Astrocyte (in vitro differentiated cells and primary cell): ENCODE measurements around the gene LIPG.

Source experiments
- CTCF ChIP-seq: IDR thresholded peaks from 2 replicates; pipeline ENCODE4 v1.5.1; 2011; ENCODE audit warnings: low read depth, mild to moderate bottlenecking, inconsistent platforms, low read length, moderate library complexity; ENCODE audit not compliant: insufficient read depth
- EZH2 ChIP-seq: IDR thresholded peaks from 2 replicates; pipeline ENCODE4 v1.6.1; 2012; ENCODE audit warnings: mild to moderate bottlenecking, low read length, inconsistent platforms; ENCODE audit not compliant: insufficient read depth

DNA sequence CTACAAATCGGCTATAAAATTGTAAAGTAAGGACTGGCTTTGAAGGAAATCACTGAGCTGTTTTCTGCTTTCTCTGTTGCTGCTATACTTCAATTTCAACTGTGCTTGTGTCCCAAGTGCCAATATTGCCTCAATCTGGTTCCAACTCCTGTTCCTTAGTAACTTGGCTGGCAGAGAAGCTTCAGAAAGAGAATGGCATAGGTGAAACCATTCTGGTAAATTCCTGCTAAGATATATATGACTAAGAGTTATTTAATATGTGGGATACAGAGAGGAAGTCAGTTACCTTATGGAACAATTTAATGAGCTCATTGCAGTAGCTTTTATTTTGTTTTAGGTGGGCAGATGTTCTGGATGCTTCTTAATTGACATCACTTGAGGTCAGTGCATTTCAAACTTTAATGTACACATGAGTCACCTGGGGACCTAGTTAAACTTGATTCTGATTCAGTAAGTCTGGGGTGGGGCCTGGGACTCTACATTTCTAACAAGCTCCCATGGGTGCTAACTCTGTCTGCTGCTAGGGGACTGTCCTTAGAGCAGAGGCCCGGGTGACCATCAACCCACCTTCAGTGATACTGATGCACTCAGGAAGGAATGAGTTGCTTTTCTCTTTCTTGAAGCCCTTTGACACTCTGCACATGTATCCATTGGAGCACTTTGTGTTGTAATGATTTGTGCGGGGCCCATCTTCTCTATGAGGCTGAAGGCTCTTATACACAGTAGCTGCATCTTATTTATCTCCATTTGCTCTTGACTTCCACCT, 47.6 kb downstream of the LIPG start:
- TF ChIP-seq CTCF (no peak), EZH2 (no peak)
